ENCODE results near the gene DHX32.
A peak's percentile ranks its signal among the peaks of the same experiment; 100 is the strongest.

Gene DHX32

GRCh38 chr10:125802739-125803138 is 78.4 kb downstream of the DHX32 start:
- Histone ChIP-seq H3K14ac (ENCODE audit: low read length) (no peak overlapping the region), H3K18ac (ENCODE audit: low read length) (no peak overlapping the region), H3K9me3 (ENCODE audit: insufficient read depth, low read depth, low read length) (no peaks in the 10 kb centered on the region), H3K79me1 (ENCODE audit: low read length) (no peaks in the 10 kb centered on the region), H3K23ac (ENCODE audit: low read length) (no peak overlapping the region), H3K27ac (ENCODE audit: low read depth, low read length) (no peak overlapping the region), H3K4ac (ENCODE audit: low read depth, low read length) (no peak overlapping the region), H3K79me2 (ENCODE audit: control insufficient read depth, insufficient read depth, low read length, poor library complexity) (no peaks in the 10 kb centered on the region), H2AK5ac (ENCODE audit: low read length) (no peak overlapping the region), H2AFZ (ENCODE audit: insufficient read depth, low read length, poor library complexity) (no peak overlapping the region), H3K27me3 (ENCODE audit: insufficient read depth, low read length) (no peaks in the 10 kb centered on the region), H3K4me2 (ENCODE audit: low read length) (no peak overlapping the region), H3K4me3 (ENCODE audit: low read depth, low read length) (no peak overlapping the region), H4K8ac (ENCODE audit: low read depth, low read length) (no peak overlapping the region), H3K9ac (ENCODE audit: low read length) (no peak overlapping the region), H2BK120ac (ENCODE audit: insufficient read depth, low read length, poor library complexity) (no peak overlapping the region), H4K91ac (ENCODE audit: low read depth, low read length) (no peak overlapping the region), H3K36me3 (ENCODE audit: control insufficient read depth in 1 of 2, insufficient read depth in 2 of 2, low read length in 2 of 2) (peaks cover 11 to 16% of the 10 kb centered on the region in 2 experiments), H4K12ac (ENCODE audit: low read depth, low read length) (no peak overlapping the region), H2BK5ac (ENCODE audit: low read depth, low read length, poor library complexity) (no peak overlapping the region), H2BK12ac (ENCODE audit: low read length) (no peak overlapping the region), H3K4me1 (ENCODE audit: control insufficient read depth in 1 of 2, insufficient read depth in 2 of 2, low read length in 2 of 2) (no peaks in the 10 kb centered on the region)
- peak; percentile 5 to 6 for DNase-seq
- no CpG with 5 or more reads among the region's 7 CpGs for WGBS (ENCODE audit: extremely low coverage, insufficient coverage, insufficient read length)

- no CpG with 5 or more reads among the region's 5 CpGs for WGBS (ENCODE audit: extremely low coverage, insufficient coverage, insufficient read length)
- H4K8ac ChIP-seq (ENCODE audit: low read depth, low read length) = no peak overlapping the region
- H3K23ac ChIP-seq (ENCODE audit: low read length) = no peak overlapping the region
Measured at GRCh38 chr10:125802131-125802530, 79.0 kb downstream of the DHX32 start.

GRCh38 chr10:125801574-125801973 is 79.5 kb downstream of the DHX32 start:
- H3K27ac ChIP-seq (ENCODE audit: low read depth, low read length) = no peak overlapping the region
- no peak overlapping the region for H2AFZ ChIP-seq (ENCODE audit: insufficient read depth, low read length, poor library complexity)
- no peak overlapping the region for H3K4me2 ChIP-seq (ENCODE audit: low read length)
- no peak overlapping the region for H4K91ac ChIP-seq (ENCODE audit: low read depth, low read length)
- H3K18ac ChIP-seq (ENCODE audit: low read length) = no peak overlapping the region
- no peak overlapping the region for H2BK12ac ChIP-seq (ENCODE audit: low read length)
- no peak overlapping the region for H3K4ac ChIP-seq (ENCODE audit: low read depth, low read length)
- no peak overlapping the region for H2BK5ac ChIP-seq (ENCODE audit: low read depth, low read length, poor library complexity)
- no peaks in the 10 kb centered on the region for H3K4me1 ChIP-seq (ENCODE audit: control insufficient read depth in 1 of 2, insufficient read depth in 2 of 2, low read length in 2 of 2)
- no peaks in the 10 kb centered on the region for H3K79me1 ChIP-seq (ENCODE audit: low read length)
- H3K9ac ChIP-seq (ENCODE audit: low read length) = no peak overlapping the region
- H3K79me2 ChIP-seq (ENCODE audit: control insufficient read depth, insufficient read depth, low read length, poor library complexity) = no peaks in the 10 kb centered on the region
- peaks cover 11 to 15% of the 10 kb centered on the region in 2 experiments for H3K36me3 ChIP-seq (ENCODE audit: control insufficient read depth in 1 of 2, insufficient read depth in 2 of 2, low read length in 2 of 2)
- H2AK5ac ChIP-seq (ENCODE audit: low read length) = no peak overlapping the region
- H2BK120ac ChIP-seq (ENCODE audit: insufficient read depth, low read length, poor library complexity) = no peak overlapping the region
- H3K9me3 ChIP-seq (ENCODE audit: insufficient read depth, low read depth, low read length) = no peaks in the 10 kb centered on the region
- H3K14ac ChIP-seq (ENCODE audit: low read length) = no peak overlapping the region
- no peak for DNase-seq
- no CpG with 5 or more reads among the region's 1 CpG for WGBS (ENCODE audit: extremely low coverage, insufficient coverage, insufficient read length)
- H4K12ac ChIP-seq (ENCODE audit: low read depth, low read length) = no peak overlapping the region
- no peak overlapping the region for H3K4me3 ChIP-seq (ENCODE audit: low read depth, low read length)
- H3K27me3 ChIP-seq (ENCODE audit: insufficient read depth, low read length) = no peaks in the 10 kb centered on the region
- no peak overlapping the region for H4K8ac ChIP-seq (ENCODE audit: low read depth, low read length)
- no peak overlapping the region for H3K23ac ChIP-seq (ENCODE audit: low read length)

More at GRCh38 chr10:125802131-125802530, 79.0 kb downstream of the DHX32 start:
- Histone ChIP-seq H3K27me3 (ENCODE audit: insufficient read depth, low read length) (no peaks in the 10 kb centered on the region), H2AFZ (ENCODE audit: insufficient read depth, low read length, poor library complexity) (no peak overlapping the region), H3K9ac (ENCODE audit: low read length) (no peak overlapping the region), H3K36me3 (ENCODE audit: control insufficient read depth in 1 of 2, insufficient read depth in 2 of 2, low read length in 2 of 2) (peaks cover 11 to 19% of the 10 kb centered on the region in 2 experiments), H3K4me2 (ENCODE audit: low read length) (no peak overlapping the region), H3K14ac (ENCODE audit: low read length) (no peak overlapping the region), H3K9me3 (ENCODE audit: insufficient read depth, low read depth, low read length) (no peaks in the 10 kb centered on the region), H2AK5ac (ENCODE audit: low read length) (no peak overlapping the region), H2BK5ac (ENCODE audit: low read depth, low read length, poor library complexity) (no peak overlapping the region), H2BK12ac (ENCODE audit: low read length) (no peak overlapping the region), H3K4me3 (ENCODE audit: low read depth, low read length) (no peak overlapping the region), H3K18ac (ENCODE audit: low read length) (no peak overlapping the region), H3K4ac (ENCODE audit: low read depth, low read length) (no peak overlapping the region), H2BK120ac (ENCODE audit: insufficient read depth, low read length, poor library complexity) (no peak overlapping the region), H3K79me2 (ENCODE audit: control insufficient read depth, insufficient read depth, low read length, poor library complexity) (no peaks in the 10 kb centered on the region), H3K27ac (ENCODE audit: low read depth, low read length) (no peak overlapping the region), H3K4me1 (ENCODE audit: control insufficient read depth in 1 of 2, insufficient read depth in 2 of 2, low read length in 2 of 2) (no peaks in the 10 kb centered on the region), H4K91ac (ENCODE audit: low read depth, low read length) (no peak overlapping the region), H3K79me1 (ENCODE audit: low read length) (no peaks in the 10 kb centered on the region), H4K12ac (ENCODE audit: low read depth, low read length) (no peak overlapping the region)
- no peak for DNase-seq

- Histone ChIP-seq H3K14ac (ENCODE audit: low read length) (no peak overlapping the region), H4K8ac (ENCODE audit: low read depth, low read length) (no peak overlapping the region), H2AFZ (ENCODE audit: insufficient read depth, low read length, poor library complexity) (no peak overlapping the region), H2AK5ac (ENCODE audit: low read length) (no peak overlapping the region), H3K18ac (ENCODE audit: low read length) (no peak overlapping the region), H3K4ac (ENCODE audit: low read depth, low read length) (no peak overlapping the region), H3K79me1 (ENCODE audit: low read length) (no peaks in the 10 kb centered on the region), H3K36me3 (ENCODE audit: control insufficient read depth in 1 of 2, insufficient read depth in 2 of 2, low read length in 2 of 2) (peaks cover 4 to 9% of the 10 kb centered on the region in 2 experiments), H3K9me3 (ENCODE audit: insufficient read depth, low read depth, low read length) (no peaks in the 10 kb centered on the region), H3K4me3 (ENCODE audit: low read depth, low read length) (no peak overlapping the region), H3K79me2 (ENCODE audit: control insufficient read depth, insufficient read depth, low read length, poor library complexity) (no peaks in the 10 kb centered on the region), H3K27ac (ENCODE audit: low read depth, low read length) (no peak overlapping the region), H2BK5ac (ENCODE audit: low read depth, low read length, poor library complexity) (no peak overlapping the region), H3K4me2 (ENCODE audit: low read length) (no peak overlapping the region), H2BK120ac (ENCODE audit: insufficient read depth, low read length, poor library complexity) (no peak overlapping the region), H4K91ac (ENCODE audit: low read depth, low read length) (no peak overlapping the region), H3K4me1 (ENCODE audit: control insufficient read depth in 1 of 2, insufficient read depth in 2 of 2, low read length in 2 of 2) (no peaks in the 10 kb centered on the region), H3K23ac (ENCODE audit: low read length) (no peak overlapping the region), H4K12ac (ENCODE audit: low read depth, low read length) (no peak overlapping the region), H3K9ac (ENCODE audit: low read length) (no peak overlapping the region), H3K27me3 (ENCODE audit: insufficient read depth, low read length) (no peaks in the 10 kb centered on the region), H2BK12ac (ENCODE audit: low read length) (no peak overlapping the region)
- DNase-seq = no peak
- no CpG with 5 or more reads among the region's 8 CpGs for WGBS (ENCODE audit: extremely low coverage, insufficient coverage, insufficient read length)
Measured at GRCh38 chr10:125799451-125800182, 81.5 kb downstream of the DHX32 start.
